Left ventricle myocardium inferior (tissue), 1 donor: Measurements from ENCODE around the gene TNS2. TPM values are rescaled to one million over a fixed set of nuclear protein-coding genes. Genes with fewer than 3 reads are reported as not detected.

Source experiments
- DNase-seq: peaks from one replicate; pipeline ENCODE4 v3.0.0-alpha.2; 2020
- H3K27ac ChIP-seq: fragments of 200-600 bp; replicated peaks from 2 replicates; pipeline ENCODE4 v1.8.0; 2021
- H3K27me3 ChIP-seq: fragments of 200-600 bp; 2 replicates; pipeline ENCODE4 v1.8.0; 2021; ENCODE audit warnings: low read depth
- H3K36me3 ChIP-seq: fragments of 200-600 bp; 2 replicates; pipeline ENCODE4 v1.8.0; 2021
- H3K4me1 ChIP-seq: fragments of 200-600 bp; 2 replicates; pipeline ENCODE4 v1.8.0; 2021
- H3K4me3 ChIP-seq: fragments of 200-600 bp; 2 replicates; pipeline ENCODE4 v1.8.0; 2021; ENCODE audit warnings: mild to moderate bottlenecking, moderate library complexity
- H3K9me3 ChIP-seq: fragments of 200-600 bp; replicated peaks from 2 replicates; pipeline ENCODE4 v1.8.0; 2021
- intact Hi-C: fragments of 100-400 bp; cut with micrococcal nuclease; formaldehyde crosslinking; loops from one replicate; pipeline ENCODE4 v1.11.0; 2022
- total RNA-seq: library from RNA; stranded (reverse); fragmentation: NEBNext Ultra II Directional; extraction: Animal tissue kit (Norgen Biotek cat#: 25700); gene quantifications from one replicate; pipeline ENCODE4 v1.2.1, GENCODE V29; 2021
- TF ChIP-seq, protein P1 (sequence below): fragments of 200-600 bp; IDR thresholded peaks from 2 replicates; pipeline ENCODE4 v1.8.0; 2021; ENCODE audit warnings: antibody characterized with exemption, mild to moderate bottlenecking, borderline replicate concordance
- donor health status: DM: no; HTN: yes; CAD: no; lungs with severe emphysema.

Gene TNS2
- total RNA-seq, 1 donor from 2014 or later, result 109 TPM

DNA sequence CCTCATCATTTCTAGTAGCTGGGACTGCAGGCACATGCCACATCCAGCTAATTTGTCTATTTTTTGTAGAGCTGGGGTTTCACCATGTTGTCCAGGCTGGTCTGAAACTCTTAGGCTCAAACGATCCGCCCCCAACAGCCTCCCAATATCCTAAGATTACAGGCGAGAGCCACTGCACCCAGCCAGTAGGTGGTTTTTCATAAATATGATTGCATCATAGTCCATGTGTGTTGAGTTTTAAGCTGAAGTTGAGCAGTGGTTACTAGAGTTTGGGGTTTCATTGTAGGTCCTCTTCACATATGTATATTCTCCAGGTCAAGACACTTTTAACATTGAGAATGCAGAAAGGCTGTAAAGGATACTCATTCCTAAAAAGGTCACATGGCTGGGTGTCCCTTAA lies 13.1 kb upstream of the TNS2 start:
- Histone ChIP-seq H3K36me3 (peaks cover 90% of the 10 kb centered on the region), H3K4me1 (peaks cover 20% of the 10 kb centered on the region), H3K27me3 (no peaks in the 10 kb centered on the region), H3K27ac (no peak overlapping the region), H3K4me3 (no peak overlapping the region), H3K9me3 (no peaks in the 10 kb centered on the region)
- intact Hi-C loops, result no loop called here
- TF ChIP-seq, protein P1, sequence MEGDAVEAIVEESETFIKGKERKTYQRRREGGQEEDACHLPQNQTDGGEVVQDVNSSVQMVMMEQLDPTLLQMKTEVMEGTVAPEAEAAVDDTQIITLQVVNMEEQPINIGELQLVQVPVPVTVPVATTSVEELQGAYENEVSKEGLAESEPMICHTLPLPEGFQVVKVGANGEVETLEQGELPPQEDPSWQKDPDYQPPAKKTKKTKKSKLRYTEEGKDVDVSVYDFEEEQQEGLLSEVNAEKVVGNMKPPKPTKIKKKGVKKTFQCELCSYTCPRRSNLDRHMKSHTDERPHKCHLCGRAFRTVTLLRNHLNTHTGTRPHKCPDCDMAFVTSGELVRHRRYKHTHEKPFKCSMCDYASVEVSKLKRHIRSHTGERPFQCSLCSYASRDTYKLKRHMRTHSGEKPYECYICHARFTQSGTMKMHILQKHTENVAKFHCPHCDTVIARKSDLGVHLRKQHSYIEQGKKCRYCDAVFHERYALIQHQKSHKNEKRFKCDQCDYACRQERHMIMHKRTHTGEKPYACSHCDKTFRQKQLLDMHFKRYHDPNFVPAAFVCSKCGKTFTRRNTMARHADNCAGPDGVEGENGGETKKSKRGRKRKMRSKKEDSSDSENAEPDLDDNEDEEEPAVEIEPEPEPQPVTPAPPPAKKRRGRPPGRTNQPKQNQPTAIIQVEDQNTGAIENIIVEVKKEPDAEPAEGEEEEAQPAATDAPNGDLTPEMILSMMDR, result no peak
- no peak for DNase-seq

DNA sequence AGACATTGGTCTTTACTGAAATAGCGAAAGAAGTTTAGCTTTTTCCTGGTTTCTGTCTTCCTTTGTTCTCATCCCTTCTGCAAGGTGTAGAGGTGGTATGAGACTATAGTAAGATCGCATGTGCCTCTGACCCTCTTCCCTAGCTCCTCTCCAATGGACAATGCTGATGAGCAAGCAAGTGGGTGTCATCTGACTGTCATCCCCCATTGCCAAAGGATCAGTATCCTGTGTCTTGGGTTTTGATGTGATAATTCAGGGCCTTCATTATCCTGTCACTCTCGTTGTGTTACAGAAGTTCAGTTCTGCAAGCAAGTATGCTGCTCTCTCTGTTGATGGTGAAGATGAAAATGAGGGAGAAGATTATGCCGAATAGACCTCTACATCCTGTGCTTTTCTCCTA lies 10.0 kb upstream of the TNS2 start:
- peak overlapping the region; percentile 78 for H3K27ac ChIP-seq
- H3K9me3 ChIP-seq, result no peaks in the 10 kb centered on the region
- no peaks in the 10 kb centered on the region for H3K27me3 ChIP-seq
- H3K4me1 ChIP-seq, result peaks cover 46% of the 10 kb centered on the region
- H3K4me3 ChIP-seq, result no peak overlapping the region
- H3K36me3 ChIP-seq, result peaks cover 59% of the 10 kb centered on the region
- TF ChIP-seq, protein P1, result no peak
- DNase-seq, result no peak
- intact Hi-C loops, result no loop called here

DNA sequence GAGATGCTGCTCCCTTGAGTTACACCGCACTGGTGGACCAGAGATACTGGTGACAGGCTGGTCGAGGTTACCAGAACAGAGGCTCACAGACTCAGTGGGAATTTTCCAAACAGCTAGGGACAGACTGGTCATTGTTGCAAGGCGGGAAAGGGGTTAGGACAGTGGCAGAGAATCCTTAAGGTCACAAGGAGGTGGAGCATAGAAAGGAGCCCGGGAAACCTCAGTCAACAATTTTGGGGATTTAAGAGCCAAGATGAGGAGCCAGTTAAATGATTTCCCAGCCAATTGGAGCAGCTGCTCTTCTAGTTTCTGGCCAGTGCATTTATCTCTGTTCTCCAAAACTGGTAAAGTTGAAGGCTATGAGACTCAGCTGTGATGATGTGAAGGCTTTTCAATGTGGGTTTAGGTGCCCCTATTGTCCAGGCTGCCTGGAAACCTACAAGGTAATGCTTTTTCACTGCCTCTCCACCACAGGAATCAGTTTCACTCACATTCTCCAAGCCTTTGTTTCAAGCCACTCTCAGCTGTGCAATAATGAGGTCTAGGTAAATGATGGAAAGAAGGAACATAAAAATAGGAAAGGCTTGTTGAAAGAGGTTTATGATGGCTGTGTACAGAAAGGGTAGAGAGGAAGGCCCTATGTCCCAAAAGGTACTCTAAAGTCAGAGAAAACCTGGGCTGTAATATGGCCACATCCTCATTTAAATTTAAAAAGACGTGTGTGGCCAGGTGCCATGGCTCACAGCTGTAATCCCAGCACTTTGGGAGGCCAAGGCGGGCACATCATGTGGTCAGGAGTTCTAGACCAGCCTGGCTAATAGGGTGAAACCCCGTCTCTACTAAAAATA lies 7.0 kb upstream of the TNS2 start:
- Histone ChIP-seq H3K36me3 (peaks cover 29% of the 10 kb centered on the region), H3K4me3 (no peak overlapping the region), H3K9me3 (no peaks in the 10 kb centered on the region), H3K27me3 (no peaks in the 10 kb centered on the region), H3K27ac (peak overlapping the region; percentile 100), H3K4me1 (peaks cover 67% of the 10 kb centered on the region)
- TF ChIP-seq, protein P1, result no peak
- DNase-seq, result no peak
- intact Hi-C loops, result no loop called here

DNA sequence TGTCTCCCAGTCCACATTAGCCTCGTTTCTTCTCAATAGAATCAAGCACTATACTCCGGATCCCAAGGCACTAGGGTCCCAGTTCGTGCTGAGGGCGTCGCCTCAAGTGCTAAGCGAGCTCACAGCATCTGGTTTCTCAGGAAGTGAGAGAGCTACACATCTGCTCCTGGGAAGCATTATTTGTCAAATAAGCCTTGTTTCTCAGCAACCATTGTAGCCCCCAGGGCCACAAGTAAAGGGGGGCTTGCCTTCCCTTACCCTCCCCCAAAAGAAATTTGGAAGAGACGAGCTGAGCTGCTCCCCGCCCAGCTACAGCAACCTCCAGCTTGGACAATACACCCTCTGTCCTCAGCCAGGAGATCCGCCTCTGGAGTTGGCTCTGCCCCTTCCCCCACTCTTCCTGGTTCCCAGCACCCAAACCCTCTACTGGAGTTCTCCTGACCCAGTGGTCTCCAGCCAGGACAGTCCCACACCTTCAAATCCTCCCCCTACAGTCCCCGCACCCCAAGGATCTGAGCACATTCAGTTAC lies 5.7 kb upstream of the TNS2 start:
- H3K27ac ChIP-seq, result peak overlapping the region; percentile 100
- intact Hi-C loops, result no loop called here
- peak; percentile 48 for DNase-seq
- TF ChIP-seq, protein P1, result no peak
- peak overlapping the region; percentile 92 for H3K4me3 ChIP-seq
- H3K9me3 ChIP-seq, result no peaks in the 10 kb centered on the region
- peaks cover 16% of the 10 kb centered on the region for H3K36me3 ChIP-seq
- H3K27me3 ChIP-seq, result no peaks in the 10 kb centered on the region
- peaks cover 67% of the 10 kb centered on the region for H3K4me1 ChIP-seq

DNA sequence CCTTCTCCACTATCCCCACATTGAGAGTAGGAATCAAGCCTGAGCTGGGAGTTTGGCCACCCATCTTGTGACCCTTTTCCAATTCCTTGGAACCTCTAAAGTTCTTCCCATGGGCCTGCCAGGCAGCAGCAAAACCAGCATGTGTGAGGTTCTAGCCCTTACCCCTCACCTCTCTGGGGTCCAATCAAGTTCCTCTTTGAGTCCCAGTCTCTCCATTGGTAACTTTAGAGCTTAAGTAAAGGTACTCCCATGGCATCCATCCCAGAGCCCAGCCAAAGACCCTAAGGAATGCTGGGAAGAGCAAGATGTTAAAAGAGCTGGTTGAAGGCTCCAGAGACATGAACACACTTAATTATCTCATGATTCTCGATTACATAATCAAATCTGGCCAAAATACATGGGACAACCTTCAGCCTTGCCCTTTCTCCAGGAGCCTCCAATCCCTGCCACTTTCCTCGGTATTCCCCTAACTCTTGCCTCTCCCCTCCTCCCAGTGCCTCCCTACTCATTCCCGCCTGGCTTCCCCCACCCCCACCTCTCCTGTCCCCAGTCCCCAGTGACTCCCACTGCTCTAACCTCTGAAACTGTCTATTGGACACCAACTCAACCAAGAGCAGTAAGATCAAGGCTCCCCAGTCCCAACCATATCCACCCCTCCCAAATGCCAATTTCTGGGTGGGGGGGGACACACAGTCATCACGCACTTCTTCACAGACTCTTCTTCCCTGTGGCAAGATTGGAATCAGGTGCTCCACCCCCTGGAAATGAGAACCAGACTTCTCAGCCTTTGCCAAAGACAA lies 4.8 kb upstream of the TNS2 start:
- Histone ChIP-seq H3K9me3 (no peaks in the 10 kb centered on the region), H3K27ac (peak overlapping the region; percentile 100), H3K4me3 (peak overlapping the region; percentile 92), H3K4me1 (peaks cover 73% of the 10 kb centered on the region), H3K27me3 (no peaks in the 10 kb centered on the region), H3K36me3 (peaks cover 7% of the 10 kb centered on the region)
- DNase-seq, result no peak
- intact Hi-C loops, result no loop called here
- TF ChIP-seq, protein P1, result no peak
